OCI-LY1 (cell line): ENCODE measurements around the gene ANKRD35.

Experiments
- CTCF ChIP-seq: fragments of 200-600 bp; sonication (generic), shearing (Covaris generic); IDR thresholded peaks from 2 replicates; pipeline ENCODE4 v1.5.1; 2017; ENCODE audit warnings: mild to moderate bottlenecking, antibody characterized with exemption, low read length, moderate library complexity, mixed read lengths
- EZH2 ChIP-seq: fragments of 200-600 bp; sonication (generic), shearing (Covaris generic); IDR thresholded peaks from 2 replicates; pipeline ENCODE4 v1.8.0; 2017; ENCODE audit warnings: borderline replicate concordance, mixed run types, mild to moderate bottlenecking, antibody characterized with exemption, low read length, moderate library complexity, mixed read lengths

DNA sequence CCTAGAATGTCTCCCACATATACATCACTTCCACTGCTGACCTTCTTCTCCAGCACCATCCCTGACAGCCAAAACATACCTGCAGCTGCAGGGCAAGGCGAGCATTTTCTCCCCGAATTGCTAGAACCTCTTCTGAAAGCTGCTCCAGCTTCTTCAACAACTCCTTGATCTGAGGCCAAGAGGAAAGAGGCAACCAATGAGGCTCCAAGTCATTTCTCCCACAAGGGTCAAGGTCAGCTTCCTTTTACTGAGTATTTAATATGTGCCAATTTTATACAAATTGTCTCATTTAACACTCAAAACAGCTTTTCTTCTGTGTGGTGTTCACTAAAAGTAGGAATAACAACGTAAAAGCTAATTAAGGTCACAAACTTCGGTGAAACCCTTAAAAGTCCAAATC lies 17.4 kb downstream of the ANKRD35 start:
- TF ChIP-seq CTCF (no peak), EZH2 (no peak)
